GM19463 (cell line): ENCODE results near the gene FREM1.

Experiments used
- ATAC-seq: cut with Tn5 transposase; IDR thresholded peaks from one replicate; pipeline ENCODE4 v1.9.1; 2021; ENCODE audit warnings: mild to moderate bottlenecking, moderate library complexity; ENCODE audit not compliant: unreplicated experiment

Gene FREM1

DNA sequence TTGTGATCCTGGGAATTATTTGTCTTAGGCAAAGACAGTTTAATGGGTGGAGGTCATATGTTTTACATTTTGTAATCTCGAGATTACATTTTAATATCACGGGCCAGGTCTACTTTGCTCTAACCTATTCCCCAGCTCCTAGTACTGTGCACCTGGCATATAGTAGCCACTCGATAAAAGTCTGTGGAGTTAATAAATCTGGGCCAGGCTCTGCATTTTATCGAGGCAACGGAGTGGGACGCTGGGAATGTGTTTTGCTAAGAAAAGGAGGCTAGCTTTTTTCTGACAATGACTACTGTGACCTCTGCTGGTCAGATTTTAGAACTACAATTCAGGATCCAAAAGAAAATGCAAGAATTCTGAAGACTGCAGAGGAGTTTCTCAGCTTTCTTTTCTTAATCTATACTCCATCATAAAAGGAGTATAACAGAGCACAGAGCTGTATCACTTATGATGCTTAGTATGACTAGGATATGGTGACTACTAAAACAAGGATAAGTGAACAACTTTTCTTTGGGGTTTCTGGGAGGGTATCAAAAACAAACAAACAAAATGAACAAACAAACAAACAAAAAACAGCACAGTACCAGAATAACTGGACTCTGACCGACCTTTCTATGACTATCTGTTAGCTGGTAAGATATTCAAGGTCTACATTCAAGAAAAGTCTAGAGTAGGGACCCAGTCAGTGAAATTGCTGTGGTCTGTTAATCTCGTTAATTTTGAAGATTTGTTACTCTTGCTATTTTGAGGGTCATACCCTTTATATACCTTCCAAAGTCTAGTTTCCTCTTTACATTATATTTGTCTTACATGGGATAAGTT is 141.6 kb downstream of the FREM1 start:
- ATAC-seq, result no peak

DNA sequence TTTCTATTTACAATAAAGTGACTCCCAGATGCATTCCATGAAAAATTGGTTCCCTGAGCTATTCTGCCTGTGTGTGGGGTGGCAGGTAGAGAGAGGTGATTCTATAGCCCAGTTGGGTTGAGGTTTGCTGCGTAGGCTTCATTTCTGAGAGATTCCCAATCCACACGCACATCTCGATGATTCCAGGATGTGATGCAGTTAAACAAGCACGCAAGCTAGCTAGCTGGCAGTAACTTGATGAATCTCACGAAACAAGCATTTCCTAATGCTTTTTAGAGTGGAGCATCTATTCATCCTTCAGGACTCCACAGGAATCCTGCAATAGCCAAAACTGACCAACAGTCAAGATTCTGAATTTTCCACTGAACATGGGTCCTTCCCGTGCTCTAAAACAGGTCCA is 143.9 kb downstream of the FREM1 start:
- ATAC-seq, result no peak

DNA sequence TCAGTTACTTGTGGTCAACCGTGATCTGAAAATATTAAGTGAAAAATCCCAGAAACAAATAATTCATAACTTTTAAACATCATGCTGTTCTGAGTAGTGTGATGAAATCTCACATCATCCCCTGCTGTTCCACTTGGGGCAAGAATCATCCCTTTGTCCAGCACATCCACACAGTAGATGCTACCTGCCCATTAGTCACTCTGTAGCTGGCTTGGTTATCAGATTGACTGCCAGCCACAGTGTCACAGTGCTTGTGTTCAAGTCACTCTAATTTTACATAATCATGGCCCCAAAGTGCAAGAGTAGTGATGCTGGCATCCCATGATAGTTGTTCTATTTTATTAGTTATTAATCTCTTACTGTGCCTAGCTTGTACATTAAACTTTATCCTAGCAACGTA is 148.6 kb downstream of the FREM1 start:
- no peak for ATAC-seq

DNA sequence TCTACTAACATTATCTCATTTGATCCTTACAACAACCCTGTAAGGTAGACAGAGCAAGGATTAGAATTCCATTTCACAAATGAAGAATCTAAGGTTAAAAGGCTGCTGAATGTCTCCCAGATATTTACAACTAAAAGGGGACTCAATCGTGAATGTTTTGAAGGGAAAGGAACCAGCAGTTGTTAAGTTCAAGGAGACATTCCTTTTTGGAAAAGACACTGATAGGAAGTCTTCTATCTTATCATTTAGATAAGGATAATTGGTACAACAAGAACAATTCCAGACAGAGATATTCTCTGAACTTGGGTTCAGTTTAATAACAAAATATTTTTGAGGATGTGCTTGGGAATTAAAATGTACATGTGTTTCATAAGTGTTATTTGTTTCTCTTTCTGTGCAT is 150.2 kb downstream of the FREM1 start:
- ATAC-seq, result no peak

DNA sequence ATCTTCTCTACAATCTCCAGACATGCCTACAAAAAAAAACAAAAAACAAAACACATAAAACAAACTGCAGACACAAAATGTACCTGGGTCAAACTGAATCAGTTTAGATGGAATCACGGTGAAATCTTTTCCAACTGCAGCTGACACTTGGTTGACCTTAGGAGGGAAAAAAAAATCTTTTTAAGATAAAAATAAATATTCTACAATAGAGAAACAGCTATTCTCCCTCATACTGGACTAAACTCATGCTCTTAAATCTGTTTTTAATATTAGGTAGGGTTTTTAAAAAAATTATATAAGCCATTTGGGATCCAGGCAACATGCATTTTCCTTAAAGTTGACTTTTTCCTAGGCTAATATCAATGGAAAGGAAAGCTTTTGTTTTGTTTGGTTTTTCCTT is 153.9 kb downstream of the FREM1 start:
- no peak for ATAC-seq

DNA sequence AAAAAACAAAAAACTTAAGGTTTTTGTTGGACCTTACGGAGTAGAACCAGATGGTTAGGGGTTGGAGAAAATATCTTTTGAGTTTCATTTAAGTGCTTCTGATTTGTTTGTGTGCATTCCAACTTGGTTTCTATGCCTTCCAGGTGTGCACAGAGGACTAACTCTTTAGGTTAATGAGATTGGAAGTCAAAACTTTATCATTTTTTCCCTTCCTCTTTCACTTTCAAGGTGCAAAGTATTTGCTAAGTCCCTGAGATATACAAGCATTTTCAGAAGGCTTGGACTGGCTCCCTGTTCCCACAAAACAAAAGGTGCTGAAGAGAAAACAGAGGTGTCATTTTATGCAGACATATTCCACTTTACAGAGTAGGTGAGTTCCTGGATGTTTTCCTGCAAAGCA is 157.4 kb downstream of the FREM1 start:
- no peak for ATAC-seq

DNA sequence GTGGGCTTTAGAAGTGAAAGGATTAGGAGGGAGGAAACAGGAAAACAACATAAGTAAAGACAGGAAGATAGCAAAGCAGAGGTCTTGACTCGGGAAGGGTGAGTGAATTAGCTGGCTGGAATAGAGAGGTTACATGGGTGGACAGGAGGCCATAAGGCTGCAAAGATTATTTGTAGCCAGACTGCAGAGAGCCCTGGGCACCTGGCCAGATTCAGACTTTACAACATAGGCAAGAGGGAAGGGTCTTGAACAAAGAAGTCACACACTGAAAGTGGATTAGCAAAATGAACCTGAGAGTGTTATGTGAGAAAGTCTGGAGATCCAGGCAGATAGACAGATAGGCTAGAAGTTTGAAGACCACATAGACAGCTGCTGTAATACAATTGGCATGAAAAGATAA is 158.0 kb downstream of the FREM1 start:
- no peak for ATAC-seq

DNA sequence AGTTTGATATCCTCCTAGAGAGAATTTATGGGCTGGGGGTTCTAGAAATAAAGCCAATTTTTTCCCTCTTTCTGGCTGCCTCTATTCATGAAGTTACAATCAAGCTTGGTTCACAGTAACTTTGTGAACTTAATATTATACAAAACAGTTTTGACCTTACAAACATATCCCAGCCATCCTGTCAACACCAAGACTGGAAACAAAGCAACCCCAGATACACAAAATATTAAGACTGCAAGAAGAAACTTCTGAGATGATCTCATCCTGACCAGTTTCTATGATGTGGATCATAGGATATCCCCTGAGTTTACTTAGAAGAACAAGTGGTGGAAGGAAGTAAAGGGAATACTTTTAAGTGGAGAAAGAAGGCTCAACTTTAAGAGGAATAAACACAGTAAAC is 159.4 kb downstream of the FREM1 start:
- ATAC-seq, result no peak

DNA sequence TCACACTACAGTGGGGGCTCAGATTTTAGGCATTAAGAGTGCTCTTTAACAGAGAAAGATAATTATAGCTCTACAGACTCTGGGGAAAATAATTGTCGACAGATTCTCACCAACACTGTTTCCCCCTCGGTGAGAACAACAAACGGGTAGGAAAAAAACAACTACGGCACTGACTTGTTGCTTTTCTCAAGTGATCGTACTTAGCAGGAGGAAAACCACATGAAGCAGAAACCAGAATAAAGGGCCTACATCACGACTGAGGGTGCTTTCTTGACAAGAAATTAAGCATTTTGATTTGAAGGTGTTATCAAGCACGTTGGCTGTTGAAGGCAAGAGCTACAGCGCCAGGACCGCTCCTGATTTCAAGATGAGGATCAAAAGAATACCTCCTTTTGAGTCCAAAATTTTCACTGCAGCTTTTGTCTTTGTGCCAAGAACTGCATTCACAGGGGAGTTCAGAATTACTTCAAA is 160.5 kb downstream of the FREM1 start:
- ATAC-seq, result no peak

DNA sequence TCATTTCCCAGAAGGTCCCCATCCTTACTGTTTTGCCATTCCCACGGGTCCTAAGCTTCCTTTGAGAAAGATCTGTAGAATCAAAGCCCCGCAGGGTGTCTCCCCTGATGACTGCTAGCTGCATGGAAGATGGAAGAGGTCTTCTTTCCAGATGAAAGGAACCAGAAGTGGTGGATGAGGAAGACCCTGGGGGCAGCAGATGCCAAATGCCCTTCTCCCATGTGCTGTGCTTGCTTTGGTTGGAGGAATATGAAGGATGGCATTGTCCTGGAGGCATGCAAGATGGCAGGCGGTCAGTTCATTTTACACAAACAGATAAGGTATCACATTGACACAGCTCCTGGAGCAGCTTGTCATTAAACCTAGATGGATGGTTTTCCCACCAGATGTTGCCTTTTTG is 161.9 kb downstream of the FREM1 start:
- ATAC-seq, result no peak

DNA sequence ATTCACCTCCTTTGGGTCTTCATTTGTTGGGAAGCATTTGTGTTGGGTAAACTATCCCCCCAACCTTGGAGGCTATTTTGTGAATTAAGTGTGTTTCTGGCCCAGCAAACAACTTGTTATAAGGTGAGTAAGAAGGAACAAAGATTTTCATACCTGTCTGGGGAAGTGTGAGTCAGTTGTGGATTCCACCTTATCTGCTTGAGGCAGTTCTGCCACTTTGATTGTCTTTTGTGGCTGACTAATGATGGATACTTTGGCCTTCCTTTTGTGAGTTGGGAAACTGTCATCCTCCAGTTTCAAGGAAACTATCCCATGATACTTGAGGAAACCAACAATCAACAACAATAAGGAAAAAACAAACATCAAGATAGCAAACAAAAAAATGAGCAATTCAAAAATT is 163.1 kb downstream of the FREM1 start:
- ATAC-seq, result no peak

DNA sequence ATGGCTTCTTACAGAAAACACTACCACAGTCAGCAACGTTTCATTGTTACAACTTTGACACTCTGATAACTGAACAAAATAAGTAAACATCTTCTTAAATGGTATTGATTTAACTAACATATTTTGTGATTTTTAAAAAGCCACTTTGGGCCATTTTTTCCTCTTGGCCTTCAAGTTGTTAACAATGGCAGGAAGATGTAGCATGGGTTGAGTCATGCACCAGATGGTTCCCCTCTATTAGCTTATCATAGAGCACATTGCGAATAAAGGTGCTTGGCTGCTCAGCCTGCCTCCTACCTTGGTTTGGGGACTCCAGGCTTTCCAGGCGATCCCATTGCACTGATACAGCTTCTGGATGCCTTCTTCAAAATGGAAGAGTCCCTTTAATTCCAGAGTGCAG is 163.6 kb downstream of the FREM1 start:
- ATAC-seq, result no peak

DNA sequence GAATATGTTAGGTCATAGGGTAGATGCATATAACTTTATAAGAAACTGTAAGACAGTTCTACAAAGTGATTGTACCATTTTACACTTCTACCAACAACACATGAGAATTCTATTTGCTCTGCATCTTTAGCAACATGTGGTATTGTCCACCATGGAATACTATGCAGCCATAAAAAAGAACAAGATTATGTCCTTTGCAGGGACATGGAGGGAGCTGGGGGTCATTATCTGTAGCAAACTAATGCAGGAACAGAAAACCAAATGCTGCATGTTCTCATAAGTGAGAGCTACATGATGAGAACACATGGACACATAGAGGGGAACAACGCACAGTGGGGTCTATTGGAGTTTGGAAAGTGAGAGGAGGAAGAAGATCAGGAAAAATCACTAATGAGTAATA is 165.5 kb downstream of the FREM1 start:
- ATAC-seq, result no peak

DNA sequence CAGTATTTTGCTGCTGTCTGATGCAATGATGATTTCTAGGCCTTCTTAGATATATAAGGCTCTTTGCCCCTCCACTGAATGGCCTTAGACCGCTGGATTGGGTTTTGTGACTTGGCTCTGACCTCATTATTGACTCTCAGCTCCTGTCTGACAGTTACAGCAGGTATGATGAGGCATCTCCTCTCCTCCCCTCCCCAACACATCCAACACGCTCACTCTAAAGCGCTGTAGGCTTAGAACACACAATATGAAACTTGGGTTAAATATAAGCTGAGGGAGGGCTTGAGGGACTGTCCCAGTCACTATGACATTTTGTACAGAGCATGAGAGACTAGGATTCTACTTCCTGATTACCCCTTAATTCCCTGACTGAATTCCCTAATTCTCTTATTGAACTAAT is 168.9 kb downstream of the FREM1 start:
- peak; percentile 99 for ATAC-seq

DNA sequence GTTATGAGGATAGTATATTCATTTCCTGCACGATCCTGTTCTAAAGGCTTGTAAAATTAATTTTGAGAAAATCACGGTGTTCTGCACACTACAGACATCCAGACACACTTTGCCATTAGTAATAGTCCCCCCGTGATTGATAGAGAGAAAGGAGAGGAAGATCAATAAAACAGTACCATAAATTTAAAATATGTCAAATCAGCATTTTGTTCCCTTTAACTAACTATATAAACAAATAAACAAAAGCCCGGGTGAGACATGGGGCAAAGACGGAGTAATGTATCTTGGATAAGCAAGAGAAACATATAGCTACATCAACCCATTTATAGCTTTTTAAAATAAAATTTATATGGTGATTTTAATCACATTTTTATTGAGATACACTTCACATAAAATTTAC is 177.1 kb downstream of the FREM1 start:
- ATAC-seq, result no peak

DNA sequence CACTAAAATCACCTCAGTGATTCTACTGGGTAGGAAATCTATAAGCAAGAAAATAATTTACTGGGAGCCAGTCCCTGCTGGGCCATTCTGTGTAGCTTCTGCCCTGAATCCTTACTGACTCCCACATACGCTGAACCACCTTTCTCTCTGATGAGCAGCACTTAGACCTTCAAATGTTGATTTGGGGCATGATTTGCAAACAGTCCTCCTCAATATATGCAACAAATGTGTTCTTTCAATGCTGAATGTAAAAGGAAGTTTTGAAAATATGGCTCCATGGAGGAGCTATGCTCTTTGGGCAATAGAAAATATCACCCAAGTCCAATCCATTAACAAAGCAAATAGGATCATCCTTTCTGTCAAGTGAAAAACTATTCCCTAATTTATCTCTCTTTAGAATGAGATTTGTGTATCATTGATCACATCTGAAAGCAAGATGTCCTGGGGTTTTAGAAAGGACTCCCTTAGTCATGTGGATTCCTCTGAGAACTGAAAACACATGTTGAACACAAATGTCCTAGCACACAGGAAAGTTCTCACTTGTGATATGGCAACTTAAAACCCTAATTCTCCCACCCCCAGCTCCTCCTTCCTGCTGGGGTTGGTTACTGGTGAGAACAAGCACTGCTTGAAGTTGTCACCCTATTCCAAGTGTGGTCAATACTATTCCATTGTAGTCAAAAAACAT is 178.8 kb downstream of the FREM1 start:
- no peak for ATAC-seq

DNA sequence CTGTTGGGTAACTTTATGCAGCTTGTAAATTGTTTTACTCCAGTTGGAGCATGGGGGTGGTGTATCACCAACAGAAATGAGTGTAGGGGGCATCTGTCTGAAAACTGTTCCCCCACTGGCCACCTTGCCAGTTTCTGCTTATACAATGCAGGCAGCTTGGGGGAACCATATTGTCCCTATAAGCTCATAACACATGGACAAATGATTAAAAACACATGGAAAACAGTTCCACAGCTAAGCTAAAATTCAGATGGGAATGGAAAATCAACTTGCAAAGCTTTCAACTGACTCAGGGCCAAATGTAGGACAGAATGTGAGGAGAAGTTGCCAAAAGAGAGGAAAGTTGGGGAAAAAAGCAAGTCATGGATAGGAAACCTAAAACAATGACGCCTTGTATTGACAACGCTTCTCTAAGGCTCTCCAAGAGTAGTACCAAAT is 179.7 kb downstream of the FREM1 start:
- ATAC-seq, result no peak

DNA sequence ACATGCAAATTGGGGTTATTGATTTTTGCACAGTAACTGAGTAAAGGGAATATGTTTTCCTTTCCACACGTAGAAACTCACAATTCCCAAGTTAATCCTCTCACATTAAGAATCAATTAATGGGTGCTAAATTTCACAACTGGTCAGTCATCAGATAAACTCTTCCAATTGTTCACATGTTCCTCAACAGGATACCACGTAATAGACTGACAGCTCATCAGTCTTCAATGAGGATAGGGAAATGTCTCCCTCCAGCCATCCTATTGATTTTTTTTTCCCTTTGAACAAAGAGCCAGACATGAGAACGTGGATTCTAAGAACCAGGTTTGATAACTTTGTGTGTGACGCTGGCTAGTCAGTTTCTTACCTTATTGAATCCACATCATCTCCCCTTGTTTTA is 186.9 kb downstream of the FREM1 start:
- no peak for ATAC-seq

DNA sequence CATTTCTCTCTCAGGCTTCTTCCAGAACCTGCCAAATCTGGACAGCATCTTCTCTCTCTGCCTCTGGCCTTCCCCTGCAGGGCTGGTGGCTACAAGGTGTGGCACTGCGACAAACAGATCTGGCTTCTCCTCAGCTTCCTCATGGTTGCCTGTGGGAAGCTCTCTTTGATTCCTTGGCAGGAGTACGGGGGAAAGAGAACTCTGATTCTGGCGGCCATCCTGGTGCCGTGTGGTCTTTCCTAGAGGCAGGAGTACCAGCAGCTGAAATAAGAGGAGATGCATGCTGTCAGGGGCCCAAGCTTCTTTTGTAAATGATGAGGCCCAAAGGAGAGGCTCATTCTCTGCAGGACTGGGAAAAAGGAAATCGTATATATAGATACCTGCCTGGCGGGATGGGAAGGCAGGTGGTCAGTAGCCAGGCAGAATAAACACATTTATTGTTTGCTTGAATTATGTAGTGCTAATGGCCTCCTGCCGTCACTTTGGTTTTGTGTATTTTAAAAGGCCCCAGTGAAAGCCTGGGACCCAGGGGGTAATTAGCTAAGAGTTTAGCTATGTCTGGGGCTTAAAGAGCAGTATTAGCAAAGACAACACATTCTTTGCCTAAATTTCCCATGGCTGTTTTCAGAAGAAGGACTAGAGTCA is 187.7 kb downstream of the FREM1 start, which contains the start of gene CER1:
CER1 (minus strand) TSS at position 343 of the 645 bp plus-strand sequence; CDS start at position 282, 61 bp downstream.
- ATAC-seq, result no peak

DNA sequence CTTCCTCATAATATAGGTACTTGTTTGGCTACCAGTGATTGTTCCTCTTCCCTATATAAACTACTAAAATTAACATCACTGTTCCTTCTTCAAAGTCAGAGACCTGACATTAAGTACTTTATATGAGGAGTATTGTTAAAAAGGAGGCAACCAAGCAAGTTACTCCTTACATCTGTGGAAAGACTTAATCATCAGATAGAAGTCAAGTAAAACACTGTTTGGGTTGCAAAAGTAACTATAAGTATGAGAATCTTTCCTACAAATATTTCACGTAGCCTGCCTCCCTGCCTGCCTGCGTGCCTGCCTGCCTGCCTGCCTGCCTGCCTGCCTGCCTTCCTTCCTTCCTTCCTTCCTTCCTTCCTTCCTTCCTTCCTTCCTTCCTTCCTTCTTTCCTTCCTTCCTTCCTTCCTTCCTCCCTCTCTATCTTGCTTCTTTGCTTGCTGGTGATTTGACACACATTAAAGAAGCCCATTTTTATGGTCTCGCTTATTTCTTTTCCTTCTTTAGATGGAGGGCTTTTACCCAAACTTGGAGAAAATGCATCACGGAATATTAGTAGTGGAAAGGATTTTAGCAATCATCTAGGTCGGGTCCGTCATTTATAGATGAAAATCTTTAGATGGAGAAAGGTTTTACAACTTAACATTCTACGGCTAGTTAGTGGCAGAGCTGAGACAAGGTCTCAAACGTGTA is 190.9 kb downstream of the FREM1 start:
- no peak for ATAC-seq

DNA sequence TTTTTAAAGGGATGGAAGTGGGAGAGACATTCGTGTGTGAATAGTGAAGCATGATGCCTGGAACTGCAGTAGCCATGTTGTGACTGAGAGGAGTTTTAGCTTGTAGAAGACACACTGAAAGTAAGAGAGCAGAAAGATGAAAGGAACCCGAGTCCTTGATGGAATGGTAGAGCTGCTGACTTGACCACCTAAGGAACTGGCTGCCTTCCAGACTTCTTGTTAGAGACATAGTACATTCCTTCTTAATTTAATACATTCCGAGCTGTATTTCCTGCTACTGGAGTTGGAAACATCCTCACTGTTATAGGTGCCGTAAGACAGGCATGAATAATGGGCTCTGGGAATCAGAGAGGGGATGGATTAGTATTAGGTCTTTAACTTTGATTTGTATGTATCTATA is 195.1 kb downstream of the FREM1 start:
- ATAC-seq, result no peak
